Glutamatergic neuron (in vitro differentiated cells): Measurements from ENCODE around the gene KCNK16. TPM values are rescaled to one million over a fixed set of nuclear protein-coding genes. Genes with fewer than 3 reads are reported as not detected.

Source experiments
- DNase-seq: peaks from one replicate; pipeline ENCODE4 v3.0.0; 2022
- H3K27ac Mint-ChIP-seq: one replicate; pipeline ENCODE4 v1.8.0; 2020; ENCODE audit warnings: mild to moderate bottlenecking, mixed read lengths, inconsistent platforms; ENCODE audit not compliant: unreplicated experiment
- H3K27me3 Mint-ChIP-seq: one replicate; pipeline ENCODE4 v1.8.0; 2020; ENCODE audit warnings: mild to moderate bottlenecking, moderate library complexity, mixed read lengths, inconsistent platforms; ENCODE audit not compliant: unreplicated experiment
- H3K36me3 Mint-ChIP-seq: one replicate; pipeline ENCODE4 v1.8.0; 2020; ENCODE audit warnings: mild to moderate bottlenecking, mixed read lengths, inconsistent platforms; ENCODE audit not compliant: unreplicated experiment
- H3K4me1 Mint-ChIP-seq: one replicate; pipeline ENCODE4 v1.8.0; 2020; ENCODE audit warnings: mild to moderate bottlenecking, low read depth, mixed read lengths, inconsistent platforms; ENCODE audit not compliant: unreplicated experiment
- H3K4me3 Mint-ChIP-seq: one replicate; pipeline ENCODE4 v1.8.0; 2020; ENCODE audit warnings: mild to moderate bottlenecking, mixed read lengths, inconsistent platforms; ENCODE audit not compliant: unreplicated experiment
- H3K9me3 Mint-ChIP-seq: one replicate; pipeline ENCODE4 v1.8.0; 2020; ENCODE audit warnings: mild to moderate bottlenecking, moderate library complexity, mixed read lengths, inconsistent platforms; ENCODE audit not compliant: unreplicated experiment
- total RNA-seq: library from RNA; stranded (reverse); fragmentation: NEBNext Ultra II Directional; extraction: Animal tissue kit (Norgen Biotek cat#: 25700); gene quantifications from one replicate; pipeline ENCODE4 v1.2.1, GENCODE V29; 2021; ENCODE audit not compliant: unreplicated experiment
- TF ChIP-seq, protein P1 (sequence below): fragments of 200-600 bp; sonication (generic); IDR thresholded peaks from one replicate; pipeline ENCODE4 v1.5.0; 2021; ENCODE audit not compliant: partially characterized antibody, unreplicated experiment

KCNK16 gene
- total RNA-seq, 1 donor from 2014 or later, result not detected

- no peaks in the 10 kb centered on the region for H3K27me3 Mint-ChIP-seq
- H3K4me3 Mint-ChIP-seq, result no peak overlapping the region
- peaks cover 2% of the 10 kb centered on the region for H3K9me3 Mint-ChIP-seq
- H3K27ac Mint-ChIP-seq, result no peak overlapping the region
- H3K36me3 Mint-ChIP-seq, result no peaks in the 10 kb centered on the region
- TF ChIP-seq, protein P1, sequence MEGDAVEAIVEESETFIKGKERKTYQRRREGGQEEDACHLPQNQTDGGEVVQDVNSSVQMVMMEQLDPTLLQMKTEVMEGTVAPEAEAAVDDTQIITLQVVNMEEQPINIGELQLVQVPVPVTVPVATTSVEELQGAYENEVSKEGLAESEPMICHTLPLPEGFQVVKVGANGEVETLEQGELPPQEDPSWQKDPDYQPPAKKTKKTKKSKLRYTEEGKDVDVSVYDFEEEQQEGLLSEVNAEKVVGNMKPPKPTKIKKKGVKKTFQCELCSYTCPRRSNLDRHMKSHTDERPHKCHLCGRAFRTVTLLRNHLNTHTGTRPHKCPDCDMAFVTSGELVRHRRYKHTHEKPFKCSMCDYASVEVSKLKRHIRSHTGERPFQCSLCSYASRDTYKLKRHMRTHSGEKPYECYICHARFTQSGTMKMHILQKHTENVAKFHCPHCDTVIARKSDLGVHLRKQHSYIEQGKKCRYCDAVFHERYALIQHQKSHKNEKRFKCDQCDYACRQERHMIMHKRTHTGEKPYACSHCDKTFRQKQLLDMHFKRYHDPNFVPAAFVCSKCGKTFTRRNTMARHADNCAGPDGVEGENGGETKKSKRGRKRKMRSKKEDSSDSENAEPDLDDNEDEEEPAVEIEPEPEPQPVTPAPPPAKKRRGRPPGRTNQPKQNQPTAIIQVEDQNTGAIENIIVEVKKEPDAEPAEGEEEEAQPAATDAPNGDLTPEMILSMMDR, result no peak
- no peak for DNase-seq
- H3K4me1 Mint-ChIP-seq, result peaks cover 14% of the 10 kb centered on the region
These were observed 13.5 kb upstream of the KCNK16 start for GRCh38 chr6:39335780-39336545.

DNA sequence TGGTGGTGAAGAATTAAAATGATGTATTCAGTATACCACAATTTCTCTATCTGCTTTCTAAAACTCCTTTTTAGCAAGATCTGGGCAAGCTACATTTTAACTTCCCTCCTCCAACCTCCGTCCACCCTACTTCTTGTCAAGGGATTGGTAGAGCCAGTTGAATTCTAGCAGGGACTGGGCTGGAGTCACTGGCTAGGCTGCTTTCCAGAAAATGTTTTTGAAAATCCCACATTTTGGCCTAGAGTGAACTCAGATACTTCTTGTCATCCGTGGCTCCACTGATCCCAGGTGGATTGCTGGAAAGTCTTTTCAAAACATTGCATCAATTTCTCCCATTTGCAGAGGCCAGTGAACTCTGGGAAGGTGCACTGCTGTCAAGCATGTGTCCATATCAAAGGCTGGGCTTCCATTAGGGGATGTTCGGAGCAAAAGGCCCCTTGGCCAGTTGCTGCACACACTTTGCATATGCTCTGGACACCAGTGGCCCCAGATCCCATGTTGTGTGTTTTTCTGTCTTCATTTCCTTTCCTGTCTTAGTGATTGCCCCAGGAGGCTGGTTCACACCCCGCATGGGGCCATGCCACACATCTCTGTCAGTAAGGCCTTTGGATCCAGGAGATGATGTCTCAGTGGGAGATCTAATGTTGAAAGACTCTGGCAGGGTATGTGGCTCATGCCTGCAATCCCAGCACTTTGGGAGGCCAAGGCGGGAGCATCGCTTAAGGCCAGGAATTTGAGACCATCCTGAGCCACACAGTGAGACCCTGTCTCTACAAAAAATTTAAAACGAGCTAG, 11.3 kb upstream of the KCNK16 start:
- peaks cover 20% of the 10 kb centered on the region for H3K4me1 Mint-ChIP-seq
- no peak overlapping the region for H3K27ac Mint-ChIP-seq
- DNase-seq, result no peak
- H3K36me3 Mint-ChIP-seq, result no peaks in the 10 kb centered on the region
- H3K27me3 Mint-ChIP-seq, result peaks cover 3% of the 10 kb centered on the region
- H3K4me3 Mint-ChIP-seq, result no peak overlapping the region
- TF ChIP-seq, protein P1, result no peak
- H3K9me3 Mint-ChIP-seq, result peaks cover 6% of the 10 kb centered on the region

DNA sequence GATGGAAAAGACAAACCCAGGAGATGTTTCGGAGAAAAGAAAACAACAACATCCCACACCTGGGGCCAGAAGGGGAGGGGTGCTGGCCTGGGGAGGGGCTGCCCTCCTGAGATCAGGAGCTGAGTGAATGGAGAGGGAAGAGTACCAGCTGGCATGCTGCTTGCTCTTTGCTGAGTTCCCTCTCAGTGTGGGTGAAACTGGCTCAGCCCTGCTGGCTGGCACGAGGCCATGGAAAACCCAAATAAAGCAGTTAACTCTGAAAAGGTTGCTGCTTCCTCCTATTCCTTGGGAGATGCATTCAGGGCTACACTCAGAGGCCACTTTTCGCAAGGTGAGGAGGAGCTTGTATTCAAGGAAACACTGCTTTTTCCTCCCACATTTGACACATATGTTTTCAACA, 8.0 kb upstream of the KCNK16 start:
- H3K36me3 Mint-ChIP-seq, result no peaks in the 10 kb centered on the region
- no peak for DNase-seq
- H3K9me3 Mint-ChIP-seq, result peaks cover 15% of the 10 kb centered on the region
- no peak overlapping the region for H3K27ac Mint-ChIP-seq
- peaks cover 31% of the 10 kb centered on the region for H3K4me1 Mint-ChIP-seq
- TF ChIP-seq, protein P1, result no peak
- H3K27me3 Mint-ChIP-seq, result peaks cover 12% of the 10 kb centered on the region
- no peak overlapping the region for H3K4me3 Mint-ChIP-seq

DNA sequence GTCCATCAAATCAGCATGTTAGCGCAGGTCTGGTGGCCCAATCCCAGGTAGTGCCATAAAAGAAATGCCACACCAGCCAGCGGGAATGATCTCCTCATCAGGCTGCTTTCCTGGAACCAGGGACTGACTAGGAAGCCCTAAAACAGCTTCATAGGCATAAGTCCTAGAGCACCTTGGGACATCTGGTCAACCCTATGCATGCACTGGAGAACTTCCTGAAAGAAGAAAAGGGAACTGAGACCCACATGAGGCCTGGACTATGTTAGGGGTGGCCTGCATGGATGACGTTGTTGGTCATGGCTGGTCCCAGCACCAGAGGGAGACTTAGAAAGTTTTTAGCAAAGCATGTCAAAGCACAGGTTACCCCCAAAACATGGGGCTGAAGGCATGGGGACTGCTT, 7.6 kb upstream of the KCNK16 start:
- Mint-ChIP-seq H3K27ac (no peak overlapping the region), H3K4me3 (no peak overlapping the region), H3K9me3 (peaks cover 15% of the 10 kb centered on the region), H3K4me1 (peaks cover 31% of the 10 kb centered on the region), H3K36me3 (no peaks in the 10 kb centered on the region), H3K27me3 (peaks cover 12% of the 10 kb centered on the region)
- TF ChIP-seq, protein P1, result no peak
- DNase-seq, result no peak

GRCh38 chr6:39328066-39328465, 5.6 kb upstream of the KCNK16 start:
- H3K27ac Mint-ChIP-seq, result peak overlapping the region; percentile 91

More at GRCh38 chr6:39328066-39328465, 5.6 kb upstream of the KCNK16 start:
- DNase-seq, result no peak
- Mint-ChIP-seq H3K4me3 (peak overlapping the region; percentile 76), H3K9me3 (peaks cover 15% of the 10 kb centered on the region), H3K27me3 (peaks cover 16% of the 10 kb centered on the region), H3K36me3 (no peaks in the 10 kb centered on the region), H3K4me1 (peaks cover 28% of the 10 kb centered on the region)
- TF ChIP-seq, protein P1, result no peak
